ENCODE data around the gene NRIP1.

NRIP1 gene

DNA sequence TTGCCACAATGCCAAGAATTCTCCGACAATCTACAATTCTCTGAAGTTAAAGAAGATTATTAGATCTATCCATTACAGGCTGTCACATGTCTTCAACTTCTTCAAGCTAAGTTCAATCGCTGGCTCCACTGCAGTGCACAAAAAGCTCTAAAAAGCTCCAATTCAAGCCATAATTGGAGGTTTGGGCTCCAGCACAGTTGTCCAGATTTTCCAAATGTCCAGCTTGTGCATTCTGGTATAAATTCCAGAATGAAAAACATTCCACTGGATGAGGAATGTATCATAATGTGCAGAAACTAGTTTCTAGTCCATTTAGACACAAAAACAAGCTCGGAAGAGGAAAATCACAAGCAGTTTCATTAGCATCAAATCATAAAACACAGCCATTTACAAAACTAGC is 138.6 kb downstream of the NRIP1 start:
- in situ Hi-C loops (cut with MboI; ENCODE audit: low sequenced_read_pairs), result no loop called here

DNA sequence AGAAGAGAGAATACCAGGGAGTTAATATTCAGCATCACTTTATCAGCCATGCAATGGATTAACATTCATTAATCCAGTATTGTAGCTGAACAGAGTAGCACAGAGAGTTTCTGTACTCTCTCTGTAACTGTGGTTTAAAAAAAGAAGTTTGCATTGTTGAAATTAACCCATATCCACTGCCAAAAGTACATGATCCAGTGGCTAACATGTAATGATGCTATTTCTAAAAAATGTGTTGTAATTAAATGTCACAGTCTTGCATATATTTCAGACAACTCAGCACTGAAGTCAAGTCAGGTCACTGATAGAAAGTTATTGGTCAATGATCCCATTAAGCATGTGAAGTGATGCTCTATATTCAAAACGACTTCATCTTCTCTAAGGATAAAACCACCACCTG is 141.3 kb downstream of the NRIP1 start:
- in situ Hi-C loops (cut with MboI; ENCODE audit: low sequenced_read_pairs), result no loop called here

DNA sequence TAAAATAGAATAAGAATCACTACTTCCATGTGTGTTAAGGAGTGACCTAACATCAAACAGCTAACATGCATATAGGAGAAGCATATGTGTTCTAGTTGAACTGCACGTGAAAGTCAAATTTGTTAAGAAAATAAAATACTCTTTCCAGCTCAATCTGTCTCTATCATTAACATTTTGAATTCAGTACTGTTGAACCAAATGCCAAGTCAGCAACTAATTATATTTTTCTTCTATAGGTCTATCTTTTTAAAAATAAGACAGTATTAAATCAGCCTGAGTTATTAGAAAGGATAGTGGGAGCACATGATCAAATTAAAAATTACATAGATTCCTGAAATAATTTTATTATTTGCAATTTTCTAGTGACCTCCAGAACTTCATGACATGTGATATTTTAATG is 141.8 kb downstream of the NRIP1 start:
- in situ Hi-C loops (cut with MboI; ENCODE audit: low sequenced_read_pairs), result no loop called here

DNA sequence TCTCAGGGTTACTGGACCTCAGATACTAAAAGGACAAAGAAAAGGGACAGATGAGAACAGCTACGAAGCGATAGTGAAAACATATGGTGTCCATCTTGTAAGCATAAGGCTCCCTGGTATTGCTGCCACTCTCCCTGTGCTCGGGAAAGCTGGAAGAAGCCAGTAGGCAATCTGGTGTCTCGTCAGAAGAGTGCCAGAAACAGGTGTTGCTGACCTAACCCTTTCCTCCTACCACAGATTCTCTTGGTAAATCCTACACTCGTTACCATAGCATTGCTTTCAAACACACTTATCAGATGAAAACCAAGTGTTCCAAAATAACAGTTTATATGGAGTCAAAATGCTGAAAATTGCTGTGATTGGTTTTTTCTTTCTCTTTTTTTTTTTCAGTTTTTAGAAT is 146.3 kb downstream of the NRIP1 start:
- in situ Hi-C loops (cut with MboI; ENCODE audit: low sequenced_read_pairs), result no loop called here

DNA sequence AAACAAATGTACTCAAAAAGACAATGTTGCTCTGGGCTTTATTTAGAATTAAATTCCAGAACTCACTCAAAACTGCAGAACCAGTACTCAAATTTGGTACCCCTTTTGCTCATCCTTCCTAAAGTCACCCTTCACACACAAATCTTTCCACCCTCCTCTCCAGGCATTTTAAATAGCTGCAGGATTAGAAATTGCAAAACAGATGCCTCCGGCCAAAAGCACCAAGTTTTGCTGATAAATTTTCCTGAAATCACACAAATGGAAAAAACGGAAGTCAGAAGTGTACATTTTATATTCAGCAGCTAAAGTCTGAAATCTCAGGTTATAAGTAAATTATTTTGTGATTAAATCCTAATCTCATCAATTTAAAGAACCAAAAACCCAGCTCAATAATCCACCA is 147.0 kb downstream of the NRIP1 start:
- in situ Hi-C loops (cut with MboI; ENCODE audit: low sequenced_read_pairs), result no loop called here

DNA sequence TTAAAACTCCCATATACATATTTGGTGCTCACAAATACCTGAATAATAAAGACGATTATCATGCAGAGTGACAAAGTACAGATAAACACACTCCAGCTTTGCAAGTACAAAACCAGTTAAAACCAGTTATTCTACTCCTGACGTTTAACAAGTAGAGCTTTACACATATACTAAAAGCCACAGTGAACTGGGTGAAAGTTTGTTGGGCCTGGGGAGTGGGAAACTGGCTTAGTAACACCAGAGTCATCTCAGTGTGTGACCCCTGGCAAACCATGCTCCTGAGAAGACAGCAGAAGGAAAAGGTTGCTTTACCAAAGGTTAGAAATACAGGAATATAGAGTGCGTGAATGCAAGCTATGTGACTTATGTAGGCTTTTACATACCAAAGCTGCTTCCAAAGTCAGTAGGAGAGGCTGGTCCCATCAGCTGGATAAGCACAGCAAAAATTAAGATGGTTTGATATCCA is 148.1 kb downstream of the NRIP1 start:
- in situ Hi-C loops (cut with MboI; ENCODE audit: low sequenced_read_pairs), result no loop called here

DNA sequence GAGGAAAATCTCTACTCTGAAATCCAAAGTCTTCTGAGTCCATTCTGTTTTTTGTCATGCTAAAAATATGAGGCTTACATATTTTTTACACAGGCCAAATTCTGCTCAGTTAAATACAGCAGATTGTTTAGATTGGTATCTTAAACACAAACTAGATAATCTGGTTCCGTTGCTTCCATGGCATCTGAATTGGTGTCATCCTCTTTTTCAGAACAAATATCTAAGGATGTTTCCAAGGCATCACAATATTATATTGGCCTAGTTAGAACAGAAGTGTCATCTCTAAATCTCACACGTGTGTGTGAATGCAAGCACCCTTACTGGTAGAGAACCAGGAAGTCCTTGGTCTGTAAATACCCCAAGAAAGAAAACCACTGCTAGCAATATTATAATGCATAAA is 151.2 kb downstream of the NRIP1 start:
- in situ Hi-C loops (cut with MboI; ENCODE audit: low sequenced_read_pairs), result no loop called here

DNA sequence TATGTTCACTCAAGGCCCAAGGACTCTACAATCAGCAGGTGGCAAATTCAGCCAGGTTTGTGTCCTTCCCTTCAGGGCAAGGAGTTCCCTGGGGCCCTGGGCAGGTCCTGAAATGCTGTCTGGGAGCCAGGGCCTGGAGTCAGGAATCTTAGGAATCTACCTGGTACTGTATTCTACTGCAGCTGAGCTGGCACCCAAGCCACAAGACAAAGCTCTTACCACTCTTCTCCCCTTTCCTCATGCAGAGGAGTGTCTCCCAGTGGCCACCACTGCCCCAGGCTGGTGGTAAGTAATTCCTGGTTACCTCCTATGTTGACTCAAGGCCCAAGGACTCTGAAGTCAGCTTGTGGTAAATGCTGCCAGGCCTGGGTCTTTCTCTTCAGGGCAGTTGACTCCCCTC is 153.4 kb downstream of the NRIP1 start:
- in situ Hi-C loops (cut with MboI; ENCODE audit: low sequenced_read_pairs), result no loop called here

Measured in hTERT RPE-1 (cell line).